MM.1S (cell line): Measurements from ENCODE around the gene POLD1.

Experiments
- EZH2 ChIP-seq: fragments of 300-600 bp; sonication (generic); optimal IDR thresholded peaks from 2 replicates; pipeline ENCODE3; 2017; ENCODE audit warnings: low read depth, mild to moderate bottlenecking, antibody characterized with exemption, low read length, mixed read lengths
- TF ChIP-seq, protein P1 (sequence below): fragments of 300-600 bp; sonication (generic); IDR thresholded peaks from 2 replicates; pipeline ENCODE4 v1.5.1; 2016; ENCODE audit warnings: antibody characterized with exemption, low read length, mixed read lengths

- TF ChIP-seq, protein P1, sequence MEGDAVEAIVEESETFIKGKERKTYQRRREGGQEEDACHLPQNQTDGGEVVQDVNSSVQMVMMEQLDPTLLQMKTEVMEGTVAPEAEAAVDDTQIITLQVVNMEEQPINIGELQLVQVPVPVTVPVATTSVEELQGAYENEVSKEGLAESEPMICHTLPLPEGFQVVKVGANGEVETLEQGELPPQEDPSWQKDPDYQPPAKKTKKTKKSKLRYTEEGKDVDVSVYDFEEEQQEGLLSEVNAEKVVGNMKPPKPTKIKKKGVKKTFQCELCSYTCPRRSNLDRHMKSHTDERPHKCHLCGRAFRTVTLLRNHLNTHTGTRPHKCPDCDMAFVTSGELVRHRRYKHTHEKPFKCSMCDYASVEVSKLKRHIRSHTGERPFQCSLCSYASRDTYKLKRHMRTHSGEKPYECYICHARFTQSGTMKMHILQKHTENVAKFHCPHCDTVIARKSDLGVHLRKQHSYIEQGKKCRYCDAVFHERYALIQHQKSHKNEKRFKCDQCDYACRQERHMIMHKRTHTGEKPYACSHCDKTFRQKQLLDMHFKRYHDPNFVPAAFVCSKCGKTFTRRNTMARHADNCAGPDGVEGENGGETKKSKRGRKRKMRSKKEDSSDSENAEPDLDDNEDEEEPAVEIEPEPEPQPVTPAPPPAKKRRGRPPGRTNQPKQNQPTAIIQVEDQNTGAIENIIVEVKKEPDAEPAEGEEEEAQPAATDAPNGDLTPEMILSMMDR, result no peak
- no peak for TF ChIP-seq EZH2
Observed at GRCh38 chr19:50465000-50465399, 80.9 kb downstream of the POLD1 start.
